GM18909 (cell line): ENCODE results near the gene SEMA4D.
A peak's percentile ranks its signal among the peaks of the same experiment; 100 is the strongest.

Experiments
- ATAC-seq: cut with Tn5 transposase; IDR thresholded peaks from one replicate; pipeline ENCODE4 v1.9.1; 2021; ENCODE audit warnings: mild to moderate bottlenecking; ENCODE audit not compliant: unreplicated experiment, poor library complexity

Gene SEMA4D

GRCh38 chr9:89450213-89450612, 47.7 kb downstream of the SEMA4D start:
- no peak for ATAC-seq

DNA sequence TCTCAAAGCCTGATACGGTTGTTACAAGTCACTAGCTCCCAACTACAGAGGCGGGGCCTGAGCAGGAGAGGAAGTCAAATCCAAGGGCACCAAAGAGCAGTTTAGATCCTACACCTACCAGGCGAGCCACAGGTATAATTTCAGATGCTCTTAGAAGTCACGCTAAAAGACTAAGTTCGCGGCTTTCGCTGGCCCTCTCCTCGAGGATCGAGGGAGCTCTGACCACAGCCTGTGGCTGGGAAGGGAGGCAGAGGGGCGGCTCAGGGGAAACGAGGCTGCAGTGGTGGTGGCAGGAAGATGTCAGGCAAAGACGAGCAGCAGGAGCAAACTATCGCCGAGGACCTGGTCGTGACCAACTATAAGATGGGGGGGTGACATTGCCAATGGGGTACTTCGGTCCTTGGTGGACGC, 48.6 kb downstream of the SEMA4D start:
- no peak for ATAC-seq

DNA sequence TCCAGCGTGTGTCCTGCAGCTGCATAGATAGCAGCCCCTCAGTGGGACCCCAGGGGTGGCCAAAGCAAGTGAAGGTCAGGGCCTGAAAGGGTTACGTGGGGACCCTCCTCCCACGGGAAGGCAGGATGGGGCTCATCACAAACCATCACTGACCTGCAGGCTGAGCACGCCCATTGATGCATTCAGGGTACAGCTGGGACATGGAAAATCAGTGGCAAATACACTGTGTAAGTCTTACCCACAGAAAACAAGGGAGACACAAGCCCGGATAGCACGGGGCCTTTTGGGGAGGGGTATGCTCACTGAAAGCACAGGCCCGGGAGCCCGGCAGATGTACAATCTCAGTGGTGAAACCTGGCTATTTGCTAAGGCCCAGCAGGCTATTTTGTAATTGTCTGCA, 49.1 kb downstream of the SEMA4D start:
- no peak for ATAC-seq

- ATAC-seq: no peak
Measured at GRCh38 chr9:89448381-89448780, 49.5 kb downstream of the SEMA4D start.

GRCh38 chr9:89447416-89447815, 50.5 kb downstream of the SEMA4D start:
- ATAC-seq: no peak

- ATAC-seq: no peak
Measured at GRCh38 chr9:89446961-89447310, 51.0 kb downstream of the SEMA4D start.

DNA sequence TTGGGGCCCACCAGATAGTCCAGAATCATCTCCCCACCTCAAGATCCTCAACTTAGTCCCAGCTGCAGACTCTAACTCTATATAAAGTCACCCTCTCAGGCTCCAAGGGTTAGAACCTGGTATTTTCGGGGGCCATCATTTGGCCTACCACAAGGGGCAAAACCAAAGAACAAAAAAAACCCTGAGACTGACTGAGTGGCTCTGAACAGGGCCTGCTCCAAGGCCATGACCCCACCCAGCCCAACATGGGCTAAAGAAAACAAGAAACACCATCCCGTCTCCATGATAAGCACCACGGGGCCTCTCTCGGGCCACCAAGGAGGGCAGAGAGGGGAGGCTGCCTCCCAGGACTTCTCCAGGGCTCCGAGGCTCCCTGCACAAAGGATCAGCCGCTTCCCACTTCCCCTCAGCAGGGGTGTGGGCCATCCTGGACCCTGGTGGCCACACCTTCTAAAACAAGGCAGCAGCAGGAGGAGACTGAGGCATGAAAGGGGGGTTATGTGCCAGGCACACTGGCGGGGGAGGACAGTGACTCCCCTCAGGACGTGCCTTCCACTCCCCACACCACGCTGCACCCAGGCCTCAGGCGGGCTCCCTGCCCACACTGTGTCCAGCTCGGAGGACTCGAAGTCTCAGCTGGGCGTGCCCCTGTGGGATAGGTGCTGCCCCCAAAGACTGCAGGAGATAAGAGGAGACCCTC, 51.5 kb downstream of the SEMA4D start:
- no peak for ATAC-seq

DNA sequence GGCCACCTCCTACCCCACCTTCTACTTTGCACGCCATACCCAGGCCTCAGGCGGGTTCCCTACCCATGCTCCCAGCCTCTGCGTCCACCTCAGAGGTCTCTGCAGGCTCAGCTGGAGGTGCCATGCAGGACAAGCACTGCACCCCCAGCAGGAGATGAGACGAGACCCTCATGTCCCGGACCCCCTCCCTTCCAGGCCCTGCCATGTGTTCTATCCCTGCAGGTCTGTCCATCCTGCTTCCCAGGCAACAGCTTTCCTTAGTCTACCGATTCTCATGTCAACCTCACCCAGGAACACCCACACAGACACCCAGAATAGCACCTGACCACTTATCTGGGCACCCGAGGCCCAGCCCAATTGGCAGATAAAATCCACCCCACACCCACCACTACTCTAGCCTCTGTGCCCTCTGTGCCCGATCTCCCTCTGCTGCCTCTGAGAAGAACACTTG, 52.1 kb downstream of the SEMA4D start:
- ATAC-seq: no peak

DNA sequence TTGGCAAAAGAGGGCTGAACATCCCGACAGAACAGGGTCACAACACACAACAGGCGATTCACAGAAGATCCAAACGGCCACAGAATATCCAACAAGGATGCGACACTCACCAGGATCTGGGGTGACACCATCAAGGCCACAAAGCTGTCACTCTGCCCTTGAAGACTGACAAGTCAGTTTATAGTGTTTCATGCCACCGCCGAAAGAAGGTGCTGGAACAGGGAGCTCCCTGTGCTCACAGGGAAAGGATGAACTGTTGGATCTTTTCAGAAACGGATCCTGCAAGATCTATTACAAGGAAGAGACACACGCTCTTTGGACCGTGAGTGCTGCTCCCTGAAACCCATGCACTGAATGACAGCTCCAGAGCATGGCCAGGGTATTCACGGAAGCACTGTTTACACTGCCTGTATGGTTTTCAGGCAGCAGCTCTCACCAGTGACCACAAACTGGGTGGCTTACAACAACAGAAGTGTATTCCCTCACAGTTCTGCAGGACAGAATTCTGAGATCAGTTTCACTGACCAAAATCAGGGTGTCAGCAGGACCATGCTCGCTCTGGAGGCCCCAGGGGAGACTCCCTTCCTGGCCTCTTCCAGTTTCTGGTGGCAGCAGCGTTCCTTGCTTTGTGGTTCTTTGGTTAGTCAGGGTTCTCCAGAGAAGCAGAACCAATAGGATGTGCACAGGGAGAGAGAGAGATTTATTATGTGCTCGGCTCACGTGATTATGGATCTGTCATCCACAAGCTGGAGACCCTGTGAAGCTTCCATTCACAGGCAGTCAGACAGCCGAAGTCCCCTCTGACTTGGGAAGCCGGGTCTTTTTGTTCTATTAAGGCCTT, 52.8 kb downstream of the SEMA4D start:
- no peak for ATAC-seq

DNA sequence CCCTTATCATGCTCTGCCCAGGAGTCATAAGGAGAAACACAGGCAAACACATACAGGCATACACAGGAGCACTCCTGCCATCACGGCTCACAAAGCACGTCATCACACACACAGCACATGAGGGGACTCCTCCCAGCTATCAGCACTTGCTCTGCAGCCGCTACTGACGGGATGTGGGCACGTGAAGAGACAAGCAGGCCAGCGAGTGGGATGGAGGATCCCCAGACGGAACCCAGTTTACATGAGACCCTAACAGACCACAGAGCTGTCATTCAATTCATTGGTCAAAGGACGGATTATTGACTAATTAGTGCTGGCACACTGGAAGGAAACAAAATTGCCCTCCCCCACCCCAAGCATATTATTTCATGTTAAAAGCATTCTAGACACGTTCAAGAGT, 53.6 kb downstream of the SEMA4D start:
- ATAC-seq: no peak

DNA sequence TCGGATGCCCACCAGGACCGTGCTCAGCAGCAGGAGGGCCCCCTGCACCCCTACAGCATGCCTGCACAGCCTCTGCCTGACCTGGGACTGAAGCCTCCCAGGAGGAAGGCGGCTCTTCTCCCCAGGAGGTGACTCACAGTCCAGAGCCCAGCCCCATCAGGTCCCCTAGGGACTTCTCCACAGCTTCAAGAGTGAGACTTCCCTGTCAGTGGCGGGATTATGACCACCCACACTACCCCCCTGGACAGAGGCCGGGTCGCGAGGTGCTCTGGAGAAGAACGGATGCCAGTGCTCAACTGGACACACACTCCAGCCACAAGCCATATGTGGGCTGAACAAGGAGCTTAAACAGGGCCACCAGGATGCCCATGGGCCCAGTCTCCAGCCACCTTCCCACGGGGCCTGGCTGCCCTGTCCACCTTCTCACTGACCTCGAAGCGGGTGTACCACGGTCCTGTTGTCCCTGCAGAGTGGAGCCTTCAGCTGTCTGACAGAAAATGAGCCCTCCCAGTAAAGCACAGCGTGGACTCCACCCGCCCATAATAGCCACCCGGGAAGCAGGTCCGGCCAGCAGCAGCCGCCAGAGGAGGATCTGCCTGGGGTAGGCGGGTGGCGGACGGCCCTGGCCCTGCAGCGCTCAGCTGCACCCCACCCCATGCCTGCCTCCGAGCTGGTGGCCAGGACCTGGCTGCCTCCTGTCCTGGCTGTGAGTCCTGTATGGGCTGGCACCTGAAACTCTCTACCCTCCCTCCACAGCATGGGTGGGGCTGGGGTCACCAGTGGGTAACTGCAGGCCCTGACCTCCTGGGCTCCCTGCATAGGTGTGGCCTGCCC, 54.7 kb downstream of the SEMA4D start:
- ATAC-seq: peak; percentile 45

GRCh38 chr9:89442501-89442978, 55.4 kb downstream of the SEMA4D start:
- peak; percentile 36 for ATAC-seq

DNA sequence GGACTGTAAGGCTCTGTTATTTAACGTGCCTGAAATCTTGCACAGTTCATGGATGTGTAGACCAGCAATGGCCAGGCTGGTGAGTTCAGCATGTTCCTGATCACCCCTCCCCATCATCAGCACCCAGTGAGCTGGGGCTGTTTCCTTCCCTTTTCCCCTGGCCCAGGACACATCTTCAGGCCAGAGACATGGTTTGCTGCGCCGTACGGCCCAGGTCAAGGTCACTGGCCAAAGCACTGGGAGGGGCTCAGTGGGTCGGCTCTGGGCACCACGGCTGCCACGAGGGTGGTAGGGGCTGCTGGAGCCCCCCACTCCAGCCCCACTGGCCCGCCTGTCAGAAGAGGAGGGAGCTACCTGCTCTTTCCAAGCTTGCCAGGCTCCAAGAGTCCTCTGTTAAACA, 55.9 kb downstream of the SEMA4D start:
- ATAC-seq: no peak

- no peak for ATAC-seq
Measured at GRCh38 chr9:89441655-89441970, 56.3 kb downstream of the SEMA4D start.

- no peak for ATAC-seq
Measured at GRCh38 chr9:89440951-89441654, 56.8 kb downstream of the SEMA4D start.

DNA sequence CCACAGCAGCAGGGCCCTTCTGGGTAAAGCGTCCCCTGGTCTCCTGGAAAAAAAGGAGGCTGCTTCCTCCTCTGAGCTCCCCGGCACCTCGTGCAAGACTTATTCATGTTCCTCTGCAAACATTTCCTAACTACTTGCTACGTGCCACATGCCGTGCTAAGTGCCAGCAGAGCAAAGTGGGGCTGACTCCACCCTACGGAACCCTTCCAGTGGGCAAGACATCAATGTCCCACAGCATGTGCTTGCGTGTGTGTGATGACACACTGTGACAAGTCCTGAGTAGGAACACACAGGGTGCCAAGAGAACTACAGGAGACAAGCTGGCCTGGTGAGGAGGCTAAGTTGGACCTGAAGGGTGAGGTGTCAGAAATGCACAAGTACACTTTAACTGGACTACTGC, 57.4 kb downstream of the SEMA4D start:
- ATAC-seq: no peak

DNA sequence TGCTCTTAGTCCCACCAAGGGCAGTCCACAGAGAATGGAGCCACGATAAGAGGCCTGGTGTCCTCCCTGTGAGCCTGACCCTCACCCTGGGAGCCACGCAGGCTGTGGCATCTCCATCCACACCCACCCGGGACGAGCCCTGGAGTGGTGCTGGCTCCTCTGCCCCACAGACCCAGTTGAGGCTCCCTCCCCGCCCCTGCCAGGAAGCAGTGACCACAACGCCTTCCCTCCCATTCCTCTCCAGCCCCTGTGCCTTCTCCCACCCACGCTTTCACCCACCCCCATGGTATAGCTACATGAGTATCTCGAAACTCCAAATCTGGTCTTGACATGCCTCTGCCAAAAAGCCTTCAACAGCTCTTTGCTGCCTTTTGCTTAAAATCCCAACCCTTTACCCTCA, 57.9 kb downstream of the SEMA4D start:
- ATAC-seq: no peak

- peak; percentile 29 for ATAC-seq
Measured at GRCh38 chr9:89439571-89439970, 58.3 kb downstream of the SEMA4D start.

- ATAC-seq: no peak
Measured at GRCh38 chr9:89438194-89438593, 59.7 kb downstream of the SEMA4D start.

DNA sequence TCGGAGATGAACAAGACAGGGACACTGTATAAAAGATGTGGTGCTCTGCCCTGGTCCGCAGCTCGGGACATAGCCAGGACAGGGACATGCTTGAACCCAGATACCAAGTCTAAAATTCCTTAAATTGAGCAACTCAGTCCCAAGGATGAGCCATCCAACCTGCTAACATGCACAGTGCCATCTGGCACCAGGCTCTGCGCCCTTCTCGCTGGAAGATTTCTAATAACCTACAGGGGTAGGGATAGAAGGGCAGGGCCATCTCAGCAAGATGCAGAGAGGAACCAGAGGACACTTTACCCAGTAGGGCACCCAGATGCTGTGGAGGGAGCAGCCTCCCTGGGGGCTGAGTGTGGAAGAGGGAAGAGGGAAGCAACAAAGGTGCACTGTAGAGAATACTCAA, 60.1 kb downstream of the SEMA4D start:
- no peak for ATAC-seq
